Caco-2 (cell line): ENCODE data around the gene FHAD1. TPM values are rescaled to one million over a fixed set of nuclear protein-coding genes. Genes with fewer than 3 reads are reported as not detected.
"Not testable (repeated sequence)": the region's sequence is repeated elsewhere in the genome, so short reads cannot be mapped to it uniquely, and the experiment has no call there.

ENCODE experiments used
- BruUV-seq: library from RNA; stranded (reverse); fragments of 400-500 nt; replicated peaks from 2 replicates; lab custom pipeline; 2021; lab: Mats Ljungman, UMichigan
- CTCF ChIA-PET: fragments of 300-600 bp; sonication (Branson Sonifier 250); formaldehyde crosslinking; loops from one replicate; lab custom pipeline; 2022; ENCODE audit warnings: antibody characterized with exemption; lab: Charles Lee
- POLR2A ChIA-PET: fragments of 300-600 bp; sonication (Branson Sonifier 250); formaldehyde crosslinking; loops from one replicate; lab custom pipeline; 2022; ENCODE audit warnings: antibody characterized with exemption; lab: Charles Lee
- DNase-seq, 2 experiments: peaks; one replicate each; pipeline versions ENCODE4 v3.0.0 to v3.0.0-alpha.2; 2020 to 2022
- H3K27me3 ChIP-seq: replicated peaks from 2 replicates; pipeline ENCODE4 v1.6.0; 2011; ENCODE audit warnings: low read length; ENCODE audit not compliant: control insufficient read depth, insufficient read depth
- H3K36me3 ChIP-seq: 2 replicates; pipeline ENCODE4 v1.5.1; 2011; ENCODE audit warnings: low read length; ENCODE audit not compliant: control insufficient read depth, insufficient read depth
- H3K4me1 ChIP-seq: fragments of 250-450 bp; sonication (Bioruptor Pico); 2 replicates; pipeline ENCODE4 v1.5.1; 2020; ENCODE audit warnings: mild to moderate bottlenecking
- H3K4me3 ChIP-seq: 2 replicates; pipeline ENCODE4 v1.5.1; 2011; ENCODE audit warnings: low read depth, mild to moderate bottlenecking, control low read depth, low read length
- H3K9me3 ChIP-seq: fragments of 250-450 bp; sonication (Bioruptor Pico); 2 replicates; pipeline ENCODE4 v1.5.1; 2020; ENCODE audit warnings: mild to moderate bottlenecking, moderate library complexity
- H3K27ac Mint-ChIP-seq: one replicate; pipeline ENCODE4 v1.8.0; 2022; ENCODE audit warnings: mixed read lengths; ENCODE audit not compliant: unreplicated experiment
- H3K27me3 Mint-ChIP-seq: one replicate; pipeline ENCODE4 v1.8.0; 2022; ENCODE audit warnings: mixed read lengths; ENCODE audit not compliant: insufficient read depth, unreplicated experiment
- H3K36me3 Mint-ChIP-seq: one replicate; pipeline ENCODE4 v1.8.0; 2022; ENCODE audit warnings: mild to moderate bottlenecking, mixed read lengths; ENCODE audit not compliant: insufficient read depth, unreplicated experiment
- H3K4me1 Mint-ChIP-seq: one replicate; pipeline ENCODE4 v1.8.0; 2022; ENCODE audit warnings: low read depth, mixed read lengths; ENCODE audit not compliant: unreplicated experiment
- H3K4me3 Mint-ChIP-seq: one replicate; pipeline ENCODE4 v1.8.0; 2022; ENCODE audit warnings: mild to moderate bottlenecking, moderate library complexity, mixed read lengths; ENCODE audit not compliant: unreplicated experiment
- H3K9me3 Mint-ChIP-seq: one replicate; pipeline ENCODE4 v1.8.0; 2022; ENCODE audit warnings: mixed read lengths; ENCODE audit not compliant: unreplicated experiment
- CTCF ChIP-seq, 2 experiments: fragments of 200-600 bp in 1 of 2; IDR thresholded peaks; 1 replicate in 1 of 2; 2 replicates in 1 of 2; pipeline versions ENCODE4 v1.5.1 to v1.8.0; 2011 to 2022; ENCODE audit warnings: antibody characterized with exemption in 1 of 2, control low read depth in 1 of 2, inconsistent platforms in 1 of 2, low read depth in 1 of 2, low read length in 1 of 2, mild to moderate bottlenecking in 1 of 2, moderate library complexity in 1 of 2; ENCODE audit not compliant: insufficient read depth in 1 of 2, severe bottlenecking in 1 of 2, unreplicated experiment in 1 of 2
- intact Hi-C: fragments of 100-400 bp; cut with micrococcal nuclease; formaldehyde crosslinking; loops from one replicate; pipeline ENCODE4 v1.10.0; 2022; ENCODE audit not compliant: unreplicated experiment
- total RNA-seq: library from RNA; stranded (reverse); gene quantifications from 2 replicates; pipeline ENCODE4 v1.2.3, GENCODE V29; 2022

The FHAD1 gene
- total RNA-seq, 1 experiment from 2014 or later = 0.18 TPM

- intact Hi-C loops = no loop called here
- Histone ChIP-seq H3K9me3 (no peaks in the 10 kb centered on the region), H3K36me3 (no peaks in the 10 kb centered on the region), H3K27me3 (no peaks in the 10 kb centered on the region), H3K4me3 (no peak overlapping the region), H3K4me1 (no peaks in the 10 kb centered on the region)
- no peak for DNase-seq
- no peaks in the 10 kb centered on the region for H3K27me3 Mint-ChIP-seq
- CTCF ChIA-PET = no interaction called here
- no TSS peak for BruUV-seq
- peaks cover 6% of the 10 kb centered on the region for H3K4me1 Mint-ChIP-seq
- POLR2A ChIA-PET = no interaction called here
- H3K9me3 Mint-ChIP-seq = no peaks in the 10 kb centered on the region
- H3K4me3 Mint-ChIP-seq = no peak overlapping the region
- H3K36me3 Mint-ChIP-seq = no peaks in the 10 kb centered on the region
- no peak overlapping the region for H3K27ac Mint-ChIP-seq
- TF ChIP-seq CTCF (IDR thresholded peaks at IDR 0.05; ENCODE audit: insufficient read depth in 1 of 2, low read depth in 1 of 2, low read length in 1 of 2, severe bottlenecking in 1 of 2, unreplicated experiment in 1 of 2) = no peak
Measured at GRCh38 chr1:15371610-15372545, 124.9 kb downstream of the FHAD1 start.

- Mint-ChIP-seq H3K36me3 (no peaks in the 10 kb centered on the region), H3K4me3 (no peak overlapping the region), H3K4me1 (no peaks in the 10 kb centered on the region), H3K9me3 (no peaks in the 10 kb centered on the region), H3K27me3 (no peaks in the 10 kb centered on the region), H3K27ac (no peak overlapping the region)
- H3K9me3 ChIP-seq = no peaks in the 10 kb centered on the region
- intact Hi-C loops = no loop called here
- H3K4me3 ChIP-seq = no peak overlapping the region
- no peaks in the 10 kb centered on the region for H3K4me1 ChIP-seq
- no TSS peak for BruUV-seq
- no peaks in the 10 kb centered on the region for H3K27me3 ChIP-seq
- DNase-seq = no peak
- POLR2A ChIA-PET = no interaction called here
- no peak for TF ChIP-seq CTCF (IDR thresholded peaks at IDR 0.05; ENCODE audit: insufficient read depth in 1 of 2, low read depth in 1 of 2, low read length in 1 of 2, severe bottlenecking in 1 of 2, unreplicated experiment in 1 of 2)
- CTCF ChIA-PET = interaction anchor here (0.6 kb wide), 1 partner anchor 179 kb away, joined by 6 read pairs; no protein-coding TSS in a partner anchor
- no peaks in the 10 kb centered on the region for H3K36me3 ChIP-seq
Measured at GRCh38 chr1:15378729-15379128, 131.7 kb downstream of the FHAD1 start.

GRCh38 chr1:15379151-15379550 lies 132.1 kb downstream of the FHAD1 start:
- H3K27me3 ChIP-seq, H3K4me1 ChIP-seq, intact Hi-C loops, CTCF ChIA-PET, POLR2A ChIA-PET, H3K4me3 ChIP-seq, H3K9me3 ChIP-seq, H3K27me3 Mint-ChIP-seq, H3K9me3 Mint-ChIP-seq, H3K4me1 Mint-ChIP-seq, H3K27ac Mint-ChIP-seq, BruUV-seq, H3K36me3 Mint-ChIP-seq, H3K4me3 Mint-ChIP-seq, DNase-seq, H3K36me3 ChIP-seq: not testable (repeated sequence)
